Stimulated activated CD4-positive, alpha-beta T cell treated with anti-CD3 and anti-CD28 coated beads, TNF-alpha, amount 100 ng/mL, for 1 hour (primary cell): ENCODE data around the gene NLGN1.

Experiments used
- DNase-seq, 3 donors: peaks; one replicate each; pipeline ENCODE4 v3.0.0-alpha.2; 2020; ENCODE audit warnings: low read depth in 3 of 3, low spot score in 1 of 3

Gene NLGN1

GRCh38 chr3:173708191-173708590 lies 310.6 kb downstream of the NLGN1 start:
- DNase-seq = no peak

- no peak for DNase-seq
Observed at GRCh38 chr3:173709026-173709425, 311.5 kb downstream of the NLGN1 start.

GRCh38 chr3:173711619-173712018 lies 314.1 kb downstream of the NLGN1 start:
- DNase-seq = no peak

GRCh38 chr3:173719585-173719984 lies 322.0 kb downstream of the NLGN1 start:
- DNase-seq = no peak

DNA sequence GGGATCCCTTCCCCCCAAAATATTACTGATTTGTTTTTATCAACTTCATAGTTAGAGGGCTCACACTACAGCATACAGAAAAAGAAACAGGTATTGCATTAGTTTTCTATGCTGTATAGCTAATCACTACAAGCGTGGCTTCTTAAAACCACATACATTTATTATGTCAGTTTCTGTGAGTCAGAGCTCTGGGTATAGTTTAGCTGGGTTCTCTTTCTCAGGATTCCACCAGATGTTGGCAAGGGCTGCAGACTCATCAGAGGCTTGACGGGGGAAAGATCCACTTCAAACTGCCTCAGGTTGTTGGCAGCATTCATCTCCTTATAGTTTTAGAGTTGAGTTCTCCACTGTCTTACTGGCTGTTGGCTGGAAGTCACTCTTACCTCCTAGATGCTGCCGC lies 328.0 kb downstream of the NLGN1 start:
- DNase-seq = no peak

GRCh38 chr3:173730391-173730790 lies 332.8 kb downstream of the NLGN1 start:
- no peak for DNase-seq

- no peak for DNase-seq
Observed at GRCh38 chr3:173732237-173732636, 334.7 kb downstream of the NLGN1 start.

GRCh38 chr3:173733029-173733652 lies 335.6 kb downstream of the NLGN1 start:
- DNase-seq = no peak

DNA sequence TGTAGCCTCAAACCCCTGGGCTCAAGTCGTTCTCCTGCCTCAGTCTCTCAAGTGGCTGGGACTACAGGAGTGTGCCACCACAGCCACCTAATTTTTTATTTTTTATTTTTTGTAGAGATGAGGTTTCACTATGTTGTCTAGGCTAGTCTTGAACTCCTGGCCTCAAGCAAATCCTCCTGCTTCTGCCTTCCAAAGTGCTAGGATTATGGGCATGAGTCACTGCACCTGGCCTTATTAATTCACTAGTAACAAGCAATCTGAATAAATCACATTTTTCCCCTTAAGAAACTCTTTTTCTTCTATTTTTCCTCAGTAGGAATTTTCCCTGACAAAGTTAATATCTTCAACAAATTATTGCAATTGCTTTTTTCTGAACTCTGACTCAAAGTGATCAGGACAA lies 336.9 kb downstream of the NLGN1 start:
- DNase-seq = no peak

GRCh38 chr3:173734895-173735294 lies 337.4 kb downstream of the NLGN1 start:
- DNase-seq = no peak

GRCh38 chr3:173735841-173736240 lies 338.3 kb downstream of the NLGN1 start:
- DNase-seq = no peak

GRCh38 chr3:173737167-173737808 lies 339.7 kb downstream of the NLGN1 start:
- DNase-seq = no peak

- DNase-seq = no peak
Observed at GRCh38 chr3:173739726-173740125, 342.2 kb downstream of the NLGN1 start.

GRCh38 chr3:173742491-173742890 lies 344.9 kb downstream of the NLGN1 start:
- no peak for DNase-seq

DNA sequence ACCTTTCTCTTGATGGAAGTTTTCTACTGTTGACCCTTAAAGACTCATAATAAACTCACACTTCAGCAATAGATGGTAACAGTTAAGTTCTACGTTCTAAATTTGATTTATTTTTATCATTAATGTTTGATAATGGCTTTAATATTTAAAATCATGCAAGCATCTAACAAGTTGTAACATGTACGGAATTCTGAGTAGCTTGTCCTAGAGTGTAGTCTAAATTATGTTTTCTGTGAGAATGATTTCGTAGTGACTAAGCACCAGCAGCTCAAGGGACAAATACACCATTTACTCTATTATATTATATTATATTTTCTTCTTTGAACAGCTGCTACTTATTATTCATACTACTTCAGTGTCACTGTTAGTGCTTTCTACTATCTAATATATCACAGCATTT lies 345.6 kb downstream of the NLGN1 start:
- no peak for DNase-seq

DNA sequence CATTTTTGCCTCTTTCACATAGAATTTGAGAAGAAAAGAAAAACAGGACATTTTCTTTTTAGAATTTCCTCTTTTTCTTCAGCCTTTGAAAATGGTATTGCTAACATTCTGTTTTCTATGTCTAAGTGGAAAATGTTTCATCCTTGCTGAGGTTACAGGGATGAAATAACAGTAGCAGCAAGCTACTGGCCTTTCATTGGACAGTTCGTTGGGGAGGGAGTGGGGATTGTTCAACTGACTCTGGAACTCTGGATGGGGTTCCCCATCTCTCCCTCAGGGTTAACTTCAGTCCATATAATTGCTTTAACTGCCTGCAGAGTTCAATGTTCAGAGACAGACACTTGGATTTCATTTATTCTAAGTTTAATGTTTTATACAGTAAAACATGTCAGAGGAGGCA lies 346.0 kb downstream of the NLGN1 start:
- DNase-seq = no peak

DNA sequence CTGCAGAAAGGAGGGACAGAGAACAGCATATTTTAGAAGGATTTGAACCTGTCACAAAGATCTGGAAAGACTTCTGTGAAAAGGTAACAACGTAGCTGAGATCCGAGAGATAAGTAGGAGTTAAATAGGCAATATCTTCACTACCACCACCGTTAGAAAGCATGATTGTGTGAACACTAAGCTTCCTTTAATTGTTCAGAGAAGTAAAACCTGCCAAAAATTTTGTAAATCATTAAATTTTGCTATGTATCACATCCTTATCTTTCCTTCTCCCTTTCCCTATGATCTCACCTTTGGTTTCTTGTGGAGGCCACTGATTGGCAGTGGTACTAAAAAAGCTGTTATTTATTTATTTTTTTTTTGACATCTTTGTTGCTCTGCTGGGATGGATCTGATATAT lies 346.9 kb downstream of the NLGN1 start:
- no peak for DNase-seq

- no peak for DNase-seq
Observed at GRCh38 chr3:173744895-173745294, 347.4 kb downstream of the NLGN1 start.

GRCh38 chr3:173745952-173746682 lies 348.6 kb downstream of the NLGN1 start:
- DNase-seq = no peak

DNA sequence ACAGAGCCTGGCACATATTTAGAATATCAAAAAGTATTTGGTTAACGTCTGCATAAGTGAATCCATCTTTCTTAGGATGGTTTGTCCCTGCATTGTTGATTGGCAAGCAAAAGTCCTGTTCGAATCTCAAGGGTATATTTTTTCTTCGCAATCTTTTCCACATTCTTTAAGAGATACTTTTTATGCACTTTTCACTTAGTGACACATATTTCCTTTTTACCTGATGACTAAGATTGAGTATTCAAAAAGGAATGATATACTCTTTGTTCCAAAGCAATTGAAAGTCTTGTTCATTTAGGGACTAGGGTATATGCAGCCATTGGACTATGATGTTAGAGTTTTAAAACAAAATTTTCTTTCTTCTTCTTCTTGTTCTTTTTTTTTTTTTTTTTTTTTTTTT lies 349.9 kb downstream of the NLGN1 start:
- DNase-seq = no peak

- no peak for DNase-seq
Observed at GRCh38 chr3:173748105-173748504, 350.6 kb downstream of the NLGN1 start.

GRCh38 chr3:173750095-173750494 lies 352.6 kb downstream of the NLGN1 start:
- DNase-seq = no peak

DNA sequence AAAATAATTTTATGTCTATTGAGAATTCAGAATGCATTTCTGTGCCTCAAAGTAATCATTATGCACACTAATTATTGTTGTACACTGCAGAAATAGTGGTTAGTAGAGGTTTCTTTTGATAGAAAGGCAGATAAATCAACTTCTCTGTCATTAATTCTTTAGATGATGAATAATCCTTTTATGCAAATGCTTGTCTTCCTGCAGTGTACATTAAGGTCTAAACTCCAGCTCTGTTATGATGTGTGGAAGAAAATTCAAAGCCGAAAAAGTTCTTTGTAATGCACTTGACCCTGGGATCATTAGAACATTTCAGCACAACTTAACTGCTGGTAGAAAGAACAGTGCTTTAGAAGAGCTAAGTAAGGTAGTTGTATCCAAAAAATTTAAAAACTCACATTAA lies 353.0 kb downstream of the NLGN1 start:
- DNase-seq = no peak
